CD4-positive, alpha-beta T cell (primary cell): ENCODE data around the gene HTR2C. TPM values are rescaled to one million over a fixed set of nuclear protein-coding genes. Genes with fewer than 3 reads are reported as not detected.
"Not testable (repeated sequence)": the region's sequence is repeated elsewhere in the genome, so short reads cannot be mapped to it uniquely, and the experiment has no call there.

Experiments
- ATAC-seq: fragments of 200-7000 bp; cut with Tn5 transposase; one replicate; pipeline ENCODE4 v1.10.0; 2022; ENCODE audit warnings: mild to moderate bottlenecking; ENCODE audit not compliant: poor library complexity
- CTCF ChIA-PET: fragments of 350-600 bp; sonication (Branson Sonifier 250); formaldehyde crosslinking; loops from one replicate; lab custom pipeline; 2021; ENCODE audit warnings: antibody characterized with exemption, inconsistent platforms; lab: Charles Lee
- POLR2A ChIA-PET: fragments of 350-600 bp; sonication (Branson Sonifier 250); formaldehyde crosslinking; loops from one replicate; lab custom pipeline; 2021; ENCODE audit warnings: antibody characterized with exemption, inconsistent platforms; lab: Charles Lee
- DNase-seq, 14 experiments: peaks; one replicate each; pipeline ENCODE4 v3.0.0-alpha.2; 2013 to 2020; ENCODE audit warnings: mixed read lengths in 2 of 14
- H3K27ac ChIP-seq, 2 donors: one replicate each; pipeline versions ENCODE4 v1.5.1 to v1.7.0; 2013; ENCODE audit warnings: low read length in 2 of 2, low read depth in 1 of 2, mild to moderate bottlenecking in 1 of 2
- H3K27me3 ChIP-seq, 2 experiments: 1 replicate in 1 of 2; 2 replicates in 1 of 2; pipeline versions ENCODE4 v1.6.1 to v1.7.0; 2013; ENCODE audit warnings: low read length in 2 of 2, control low read depth in 1 of 2, mild to moderate bottlenecking in 1 of 2, moderate library complexity in 1 of 2; ENCODE audit not compliant: insufficient read depth in 2 of 2, control insufficient read depth in 1 of 2
- H3K36me3 ChIP-seq: one replicate; pipeline ENCODE4 v1.6.1; 2013; ENCODE audit warnings: low read length, control low read depth; ENCODE audit not compliant: insufficient read depth
- H3K4me1 ChIP-seq: one replicate; pipeline ENCODE4 v1.6.1; 2013; ENCODE audit warnings: low read length, control low read depth; ENCODE audit not compliant: insufficient read depth
- H3K4me3 ChIP-seq: one replicate; pipeline ENCODE4 v1.5.1; 2013; ENCODE audit warnings: mild to moderate bottlenecking, low read length, moderate library complexity
- H3K9me3 ChIP-seq, 2 experiments: 1 replicate in 1 of 2; 2 replicates in 1 of 2; pipeline versions ENCODE4 v1.6.1 to v1.7.0; 2013; ENCODE audit warnings: low read length in 2 of 2, mild to moderate bottlenecking in 2 of 2, control low read depth in 1 of 2, moderate library complexity in 1 of 2; ENCODE audit not compliant: control insufficient read depth in 1 of 2, insufficient read depth in 1 of 2
- H3K27ac Mint-ChIP-seq: one replicate; pipeline ENCODE4 v1.8.0; 2020; ENCODE audit warnings: mixed read lengths
- H3K27me3 Mint-ChIP-seq: one replicate; pipeline ENCODE4 v1.8.0; 2021; ENCODE audit warnings: mixed read lengths
- H3K36me3 Mint-ChIP-seq: one replicate; pipeline ENCODE4 v1.8.0; 2021; ENCODE audit warnings: low read depth, mixed read lengths
- H3K4me1 Mint-ChIP-seq: one replicate; pipeline ENCODE4 v1.8.0; 2021; ENCODE audit warnings: low read depth, mixed read lengths
- H3K4me3 Mint-ChIP-seq: one replicate; pipeline ENCODE4 v1.8.0; 2020; ENCODE audit warnings: mild to moderate bottlenecking, mixed read lengths
- H3K9me3 Mint-ChIP-seq: one replicate; pipeline ENCODE4 v1.8.0; 2020; ENCODE audit warnings: mixed read lengths
- CTCF ChIP-seq: fragments of 200-600 bp; IDR thresholded peaks from one replicate; pipeline ENCODE4 v1.8.0; 2022; ENCODE audit warnings: antibody characterized with exemption, mild to moderate bottlenecking
- intact Hi-C, 2 experiments: fragments of 100-400 bp; cut with DNase I in 1 of 2; cut with micrococcal nuclease in 1 of 2; formaldehyde crosslinking; loops; one replicate each; pipeline versions ENCODE4 v1.15.1 to v1.9.0; 2023 to 2025; cut with DNase I, micrococcal nuclease
- microRNA-seq: library from miRNA; unstranded; fragments of <30 nt; microRNA quantifications from one replicate; pipeline ENCODE4 v1.2.0, GENCODE V29; 2021; ENCODE audit warnings: borderline microRNAs expressed, borderline replicate concordance
- total RNA-seq, 174 experiments: library from RNA in 2 of 174; stranded (reverse) in 2 of 174; gene quantifications; one replicate each; pipeline ENCODE4 v1.2.3 and lab custom pipeline; 2021 to 2026

The HTR2C gene
- total RNA-seq, 2 experiments from 2014 or later, result not detected

- Mint-ChIP-seq H3K4me3 (no peak overlapping the region), H3K4me1 (no peaks in the 10 kb centered on the region), H3K27ac (no peak overlapping the region), H3K9me3 (peaks cover 2% of the 10 kb centered on the region), H3K36me3 (no peaks in the 10 kb centered on the region), H3K27me3 (no peaks in the 10 kb centered on the region)
- no peaks in the 10 kb centered on the region for H3K4me1 ChIP-seq
- intact Hi-C loops, result no loop called here
- TF ChIP-seq CTCF, result no peak
- CTCF ChIA-PET, result no interaction called here
- ATAC-seq (no peak), DNase-seq (no peak)
- H3K36me3 ChIP-seq, result no peaks in the 10 kb centered on the region
- peaks cover 0 to 7% of the 10 kb centered on the region in 2 experiments for H3K9me3 ChIP-seq
- POLR2A ChIA-PET, result no interaction called here
- no peak overlapping the region for H3K27ac ChIP-seq
- H3K4me3 ChIP-seq, result no peak overlapping the region
- H3K27me3 ChIP-seq, result no peaks in the 10 kb centered on the region
Observed at GRCh38 chrX:114932550-114932949, 348.7 kb downstream of the HTR2C start.

- CTCF ChIA-PET, H3K4me3 Mint-ChIP-seq, H3K4me1 ChIP-seq, H3K27ac ChIP-seq, H3K9me3 ChIP-seq, H3K27me3 ChIP-seq, H3K4me3 ChIP-seq, DNase-seq, H3K9me3 Mint-ChIP-seq, ATAC-seq, POLR2A ChIA-PET, H3K27ac Mint-ChIP-seq, H3K36me3 ChIP-seq, H3K4me1 Mint-ChIP-seq, intact Hi-C loops, H3K36me3 Mint-ChIP-seq, H3K27me3 Mint-ChIP-seq: not testable (repeated sequence)
Observed at GRCh38 chrX:114933291-114933690, 349.4 kb downstream of the HTR2C start.

GRCh38 chrX:114937090-114937489, 353.2 kb downstream of the HTR2C start:
- H3K36me3 ChIP-seq, H3K27me3 Mint-ChIP-seq, DNase-seq, intact Hi-C loops, CTCF ChIA-PET, ATAC-seq, H3K27ac ChIP-seq, H3K27ac Mint-ChIP-seq, H3K4me1 ChIP-seq, H3K4me1 Mint-ChIP-seq, H3K4me3 ChIP-seq, H3K27me3 ChIP-seq, POLR2A ChIA-PET, H3K9me3 Mint-ChIP-seq, H3K36me3 Mint-ChIP-seq, H3K9me3 ChIP-seq, H3K4me3 Mint-ChIP-seq: not testable (repeated sequence)

- Mint-ChIP-seq H3K27ac (no peak overlapping the region), H3K27me3 (no peaks in the 10 kb centered on the region), H3K36me3 (no peaks in the 10 kb centered on the region), H3K4me1 (no peaks in the 10 kb centered on the region), H3K4me3 (no peak overlapping the region), H3K9me3 (peaks cover 2% of the 10 kb centered on the region)
- DNase-seq (no peak), ATAC-seq (no peak)
- no peaks in the 10 kb centered on the region for H3K9me3 ChIP-seq
- ChIA-PET POLR2A (no interaction called here), CTCF (no interaction called here)
- no peaks in the 10 kb centered on the region for H3K36me3 ChIP-seq
- H3K27ac ChIP-seq, result no peak overlapping the region
- H3K4me3 ChIP-seq, result no peak overlapping the region
- no peak for TF ChIP-seq CTCF
- no peaks in the 10 kb centered on the region for H3K4me1 ChIP-seq
- H3K27me3 ChIP-seq, result no peaks in the 10 kb centered on the region
- intact Hi-C loops, result no loop called here
Observed at GRCh38 chrX:114952696-114953095, 368.8 kb downstream of the HTR2C start.

Small RNAs within 50 kb of the gene (microRNA-seq; reads per million reads assigned to microRNA genes)
- gene MIR1264 (not detected), gene MIR1298 (not detected), gene MIR1911 (not detected), gene MIR1912 (not detected), gene MIR448 (not detected), gene MIR764 (not detected)
